ENCODE measurements around the gene USP47. TPM values are rescaled to one million over a fixed set of nuclear protein-coding genes. Genes with fewer than 3 reads are reported as not detected.
A peak's percentile ranks its signal among the peaks of the same experiment; 100 is the strongest.

The USP47 gene
- total and polyA plus RNA-seq, 2 of the 13 experiments (the other 11 are each of a cell fraction or from before 2014, with no cell fraction given) = 12.2 to 52.7 TPM

DNA sequence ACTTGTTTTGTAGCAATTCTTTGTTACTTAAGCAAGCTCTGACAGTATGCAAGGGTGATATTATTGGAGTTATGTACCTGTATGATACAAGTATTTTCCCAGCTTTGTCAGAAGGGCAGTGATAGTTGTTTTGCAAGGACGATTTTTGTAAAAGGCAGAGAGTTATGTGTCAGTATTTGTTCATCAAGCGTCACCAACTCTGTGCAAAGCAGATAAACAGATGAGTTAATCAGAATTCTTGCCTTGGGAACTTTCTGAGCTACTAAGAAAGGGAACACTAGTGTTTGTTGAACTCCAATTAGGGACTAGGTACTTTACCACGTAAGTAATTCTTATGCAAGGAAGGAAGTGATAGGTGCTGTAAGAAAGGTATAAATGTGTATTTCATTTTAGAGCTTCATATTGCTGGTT is 1.4 kb downstream of the USP47 start:
- intact Hi-C loops (cut with micrococcal nuclease; ENCODE audit: unreplicated experiment) = no loop called here
- Histone ChIP-seq H3K9me3 (ENCODE audit: low read length) (no peaks in the 10 kb centered on the region), H2AFZ (ENCODE audit: low read length) (no peak overlapping the region), H3K4me2 (ENCODE audit: low read depth, low read length) (peak overlapping the region; percentile 81), H3K4me3 (replicated peaks in 1 of 3; ENCODE audit: insufficient read depth in 1 of 3, low read depth in 2 of 3, low read length in 3 of 3) (peak overlapping the region; percentile 74 to 98 (median 86)), H3K36me3 (replicated peaks in 1 of 2; ENCODE audit: control insufficient read depth in 1 of 2, insufficient read depth in 2 of 2, low read length in 2 of 2) (no peaks in the 10 kb centered on the region), H3K27me3 (ENCODE audit: control insufficient read depth in 1 of 2, insufficient read depth in 2 of 2, low read length in 2 of 2) (no peaks in the 10 kb centered on the region), H3K79me2 (ENCODE audit: insufficient read depth, low read length) (peaks cover 61% of the 10 kb centered on the region), H3K27ac (ENCODE audit: extremely low read length, insufficient read depth, low read length) (peak overlapping the region; percentile 98), H3K9ac (ENCODE audit: insufficient read depth, low read depth, low read length) (peak overlapping the region; percentile 96), H3K4me1 (ENCODE audit: insufficient read depth, low read length) (peaks cover 42% of the 10 kb centered on the region), H4K20me1 (ENCODE audit: insufficient read depth, low read length) (peaks cover 42% of the 10 kb centered on the region)
- ChIA-PET CTCF (ENCODE audit: low intra/inter-chr PET ratio, low total read pairs) (no interaction called here), POLR2A (interaction anchor here (0.8 to 1.6 kb wide), 2 partner anchors 23 to 1035 kb away, joined by 3 to 4 read pairs; partner anchors contain the start of gene EIF4G2)
- DNase-seq (ENCODE audit: low spot score) (peak; percentile 58), ATAC-seq (no peak), FAIRE-seq (no peak)
- no TSS peak for BruUV-seq (replicated peaks)
- TF ChIP-seq JDP2 (CRISPR knock-in tag; IDR thresholded peaks at IDR 0.05; ENCODE audit: borderline replicate concordance) (no peak), CREB1 (IDR thresholded peaks at IDR 0.05) (peak; percentile 42; the same call in 1 of the 2 replicates), CREB1 (CRISPR knock-in tag; IDR thresholded peaks at IDR 0.05) (no peak), SAP130 (CRISPR knock-in tag; IDR thresholded peaks at IDR 0.05; ENCODE audit: low read depth) (peak; percentile 35)
- WGBS (ENCODE audit: low lambda C conversion rate) = 2% methylated on average over 3 of the region's 3 CpGs
- in situ Hi-C loops (cut with HindIII; ENCODE audit: extremely low pct_ligation_motif_present, low pct_unique_long_range_greater_than_20kb) = no loop called here

DNA sequence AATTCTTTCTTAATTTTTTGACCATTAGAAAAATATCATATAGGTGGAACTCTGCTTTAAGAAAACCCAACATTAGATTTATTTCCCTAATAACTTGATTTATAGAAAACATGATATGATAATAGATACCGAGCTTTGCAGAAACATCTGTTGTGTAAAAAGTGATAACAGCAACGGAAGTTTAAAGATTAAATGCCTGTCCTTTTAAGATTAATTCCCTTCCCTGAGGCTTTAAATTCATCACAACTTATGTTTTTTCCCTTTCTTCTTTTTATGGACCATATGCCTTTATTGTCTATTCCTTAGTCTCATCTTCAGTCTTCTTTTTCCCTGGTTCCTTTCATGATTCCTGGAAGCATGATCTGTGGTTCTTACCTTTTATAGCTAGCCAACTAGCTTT is 1.9 kb downstream of the USP47 start:
- Histone ChIP-seq H3K9ac (ENCODE audit: insufficient read depth, low read depth, low read length) (peak overlapping the region; percentile 96), H3K27ac (ENCODE audit: extremely low read length, insufficient read depth, low read length) (no peak overlapping the region), H4K20me1 (ENCODE audit: insufficient read depth, low read length) (peaks cover 43% of the 10 kb centered on the region), H3K4me3 (replicated peaks in 1 of 3; ENCODE audit: insufficient read depth in 1 of 3, low read depth in 2 of 3, low read length in 3 of 3) (peak overlapping the region; percentile 74 to 98 (median 86)), H3K4me1 (ENCODE audit: insufficient read depth, low read length) (peaks cover 42% of the 10 kb centered on the region), H3K4me2 (ENCODE audit: low read depth, low read length) (peak overlapping the region; percentile 81), H3K79me2 (ENCODE audit: insufficient read depth, low read length) (peaks cover 64% of the 10 kb centered on the region), H3K27me3 (ENCODE audit: control insufficient read depth in 1 of 2, insufficient read depth in 2 of 2, low read length in 2 of 2) (no peaks in the 10 kb centered on the region), H2AFZ (ENCODE audit: low read length) (no peak overlapping the region), H3K36me3 (replicated peaks in 1 of 2; ENCODE audit: control insufficient read depth in 1 of 2, insufficient read depth in 2 of 2, low read length in 2 of 2) (no peaks in the 10 kb centered on the region), H3K9me3 (ENCODE audit: low read length) (no peaks in the 10 kb centered on the region)
- DNase-seq (ENCODE audit: low spot score) (no peak), FAIRE-seq (no peak), ATAC-seq (no peak)
- WGBS (ENCODE audit: low lambda C conversion rate) = 9% methylated on average over 2 of the region's 2 CpGs
- no TSS peak for BruUV-seq (replicated peaks)
- POLR2A ChIA-PET = interaction anchor here (0.8 to 1.6 kb wide), 2 partner anchors 23 to 1035 kb away, joined by 3 to 4 read pairs; partner anchors contain the start of gene EIF4G2
- CTCF ChIA-PET (ENCODE audit: low intra/inter-chr PET ratio, low total read pairs) = no interaction called here
- intact Hi-C loops (cut with micrococcal nuclease; ENCODE audit: unreplicated experiment) (no loop called here), in situ Hi-C loops (cut with HindIII; ENCODE audit: extremely low pct_ligation_motif_present, low pct_unique_long_range_greater_than_20kb) (no loop called here)
- TF ChIP-seq, protein P1, sequence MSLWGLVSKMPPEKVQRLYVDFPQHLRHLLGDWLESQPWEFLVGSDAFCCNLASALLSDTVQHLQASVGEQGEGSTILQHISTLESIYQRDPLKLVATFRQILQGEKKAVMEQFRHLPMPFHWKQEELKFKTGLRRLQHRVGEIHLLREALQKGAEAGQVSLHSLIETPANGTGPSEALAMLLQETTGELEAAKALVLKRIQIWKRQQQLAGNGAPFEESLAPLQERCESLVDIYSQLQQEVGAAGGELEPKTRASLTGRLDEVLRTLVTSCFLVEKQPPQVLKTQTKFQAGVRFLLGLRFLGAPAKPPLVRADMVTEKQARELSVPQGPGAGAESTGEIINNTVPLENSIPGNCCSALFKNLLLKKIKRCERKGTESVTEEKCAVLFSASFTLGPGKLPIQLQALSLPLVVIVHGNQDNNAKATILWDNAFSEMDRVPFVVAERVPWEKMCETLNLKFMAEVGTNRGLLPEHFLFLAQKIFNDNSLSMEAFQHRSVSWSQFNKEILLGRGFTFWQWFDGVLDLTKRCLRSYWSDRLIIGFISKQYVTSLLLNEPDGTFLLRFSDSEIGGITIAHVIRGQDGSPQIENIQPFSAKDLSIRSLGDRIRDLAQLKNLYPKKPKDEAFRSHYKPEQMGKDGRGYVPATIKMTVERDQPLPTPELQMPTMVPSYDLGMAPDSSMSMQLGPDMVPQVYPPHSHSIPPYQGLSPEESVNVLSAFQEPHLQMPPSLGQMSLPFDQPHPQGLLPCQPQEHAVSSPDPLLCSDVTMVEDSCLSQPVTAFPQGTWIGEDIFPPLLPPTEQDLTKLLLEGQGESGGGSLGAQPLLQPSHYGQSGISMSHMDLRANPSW (CRISPR knock-in tag; IDR thresholded peaks at IDR 0.05; ENCODE audit: borderline replicate concordance) = no peak
- TF ChIP-seq CHD2 (IDR thresholded peaks at IDR 0.05; ENCODE audit: low read depth, low read length) (no peak), MTF1 (CRISPR knock-in tag; IDR thresholded peaks at IDR 0.05) (no peak), MBD4 (IDR thresholded peaks at IDR 0.05; ENCODE audit: borderline replicate concordance, low read length) (no peak), NR2C2 (CRISPR knock-in tag; IDR thresholded peaks at IDR 0.05; ENCODE audit: borderline replicate concordance) (no peak), ZNF468 (CRISPR knock-in tag; IDR thresholded peaks at IDR 0.05) (no peak), BRCA1 (CRISPR knock-in tag; IDR thresholded peaks at IDR 0.05) (no peak), ZNF296 (CRISPR knock-in tag; conservative IDR thresholded peaks at IDR 0.05) (no peak), RFXAP (CRISPR knock-in tag; IDR thresholded peaks at IDR 0.05; ENCODE audit: borderline replicate concordance) (no peak), ZC3H13 (CRISPR knock-in tag; IDR thresholded peaks at IDR 0.05) (no peak)
- TF ChIP-seq, protein P2, sequence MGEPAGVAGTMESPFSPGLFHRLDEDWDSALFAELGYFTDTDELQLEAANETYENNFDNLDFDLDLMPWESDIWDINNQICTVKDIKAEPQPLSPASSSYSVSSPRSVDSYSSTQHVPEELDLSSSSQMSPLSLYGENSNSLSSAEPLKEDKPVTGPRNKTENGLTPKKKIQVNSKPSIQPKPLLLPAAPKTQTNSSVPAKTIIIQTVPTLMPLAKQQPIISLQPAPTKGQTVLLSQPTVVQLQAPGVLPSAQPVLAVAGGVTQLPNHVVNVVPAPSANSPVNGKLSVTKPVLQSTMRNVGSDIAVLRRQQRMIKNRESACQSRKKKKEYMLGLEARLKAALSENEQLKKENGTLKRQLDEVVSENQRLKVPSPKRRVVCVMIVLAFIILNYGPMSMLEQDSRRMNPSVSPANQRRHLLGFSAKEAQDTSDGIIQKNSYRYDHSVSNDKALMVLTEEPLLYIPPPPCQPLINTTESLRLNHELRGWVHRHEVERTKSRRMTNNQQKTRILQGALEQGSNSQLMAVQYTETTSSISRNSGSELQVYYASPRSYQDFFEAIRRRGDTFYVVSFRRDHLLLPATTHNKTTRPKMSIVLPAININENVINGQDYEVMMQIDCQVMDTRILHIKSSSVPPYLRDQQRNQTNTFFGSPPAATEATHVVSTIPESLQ (CRISPR knock-in tag; conservative IDR thresholded peaks at IDR 0.05) = no peak
